ENCODE data around the gene ZNF33B. TPM values are rescaled to one million over a fixed set of nuclear protein-coding genes. Genes with fewer than 3 reads are reported as not detected.

The ZNF33B gene
- total and polyA plus RNA-seq, 2 experiments from 2014 or later: 9.9 to 18.7 TPM

- H3K4me3 ChIP-seq: no peak overlapping the region
- H3K4me2 ChIP-seq: no peak overlapping the region
- no peak for DNase-seq (ENCODE audit: low spot score)
- H3K79me2 ChIP-seq: no peaks in the 10 kb centered on the region
- H3K27ac ChIP-seq: no peak overlapping the region
- no peaks in the 10 kb centered on the region for H4K20me1 ChIP-seq (ENCODE audit: insufficient read depth, poor library complexity, severe bottlenecking)
- H2AFZ ChIP-seq: no peak overlapping the region
- no peak for TF ChIP-seq EZH2phosphoT487 (IDR thresholded peaks at IDR 0.05; ENCODE audit: low read depth, severe bottlenecking, unreplicated experiment)
- TF ChIP-seq CTCF (IDR thresholded peaks at IDR 0.05; ENCODE audit: poor library complexity): no peak
- TF ChIP-seq EZH2 (IDR thresholded peaks at IDR 0.05; ENCODE audit: borderline replicate concordance): no peak
- no peaks in the 10 kb centered on the region for H3K9me3 ChIP-seq (ENCODE audit: low read depth)
- no peaks in the 10 kb centered on the region for H3K27me3 ChIP-seq
- no peaks in the 10 kb centered on the region for H3K36me3 ChIP-seq (replicated peaks; ENCODE audit: insufficient read depth, low read depth)
- H3K4me1 ChIP-seq (ENCODE audit: insufficient read depth): peaks cover 8% of the 10 kb centered on the region
- 80% methylated on average over 6 of the region's 6 CpGs for WGBS (ENCODE audit: low lambda C conversion rate, missing lambda C conversion rate)
- no peaks in the 10 kb centered on the region for H3K9me2 ChIP-seq (replicated peaks; ENCODE audit: insufficient read depth)
Measured at GRCh38 chr10:42654419-42654818, 16.0 kb upstream of the ZNF33B start.

- Histone ChIP-seq H3K36me3 (replicated peaks; ENCODE audit: insufficient read depth, low read depth) (no peaks in the 10 kb centered on the region), H3K9me2 (replicated peaks; ENCODE audit: insufficient read depth) (no peaks in the 10 kb centered on the region), H3K4me2 (peak overlapping the region; percentile 35), H3K4me3 (no peak overlapping the region), H3K27me3 (no peaks in the 10 kb centered on the region), H3K79me2 (no peaks in the 10 kb centered on the region), H3K9me3 (ENCODE audit: low read depth) (no peaks in the 10 kb centered on the region), H3K27ac (peak overlapping the region; percentile 4), H2AFZ (no peak overlapping the region), H3K4me1 (ENCODE audit: insufficient read depth) (peaks cover 8% of the 10 kb centered on the region), H4K20me1 (ENCODE audit: insufficient read depth, poor library complexity, severe bottlenecking) (no peaks in the 10 kb centered on the region)
- no peak for DNase-seq (ENCODE audit: low spot score)
- WGBS (ENCODE audit: low lambda C conversion rate, missing lambda C conversion rate): 26% methylated on average over 2 of the region's 2 CpGs
- TF ChIP-seq CTCF (IDR thresholded peaks at IDR 0.05; ENCODE audit: poor library complexity) (no peak), EZH2phosphoT487 (IDR thresholded peaks at IDR 0.05; ENCODE audit: low read depth, severe bottlenecking, unreplicated experiment) (no peak), EZH2 (IDR thresholded peaks at IDR 0.05; ENCODE audit: borderline replicate concordance) (no peak)
Measured at GRCh38 chr10:42652858-42653257, 14.5 kb upstream of the ZNF33B start.

GRCh38 chr10:42650374-42650773 is 12.0 kb upstream of the ZNF33B start:
- peaks cover 26% of the 10 kb centered on the region for H3K4me1 ChIP-seq (ENCODE audit: insufficient read depth)
- H2AFZ ChIP-seq: no peak overlapping the region
- H3K9me3 ChIP-seq (ENCODE audit: low read depth): no peaks in the 10 kb centered on the region
- TF ChIP-seq EZH2phosphoT487 (IDR thresholded peaks at IDR 0.05; ENCODE audit: low read depth, severe bottlenecking, unreplicated experiment): no peak
- no peak for TF ChIP-seq EZH2 (IDR thresholded peaks at IDR 0.05; ENCODE audit: borderline replicate concordance)
- H3K27me3 ChIP-seq: no peaks in the 10 kb centered on the region
- no peaks in the 10 kb centered on the region for H3K79me2 ChIP-seq
- no peak overlapping the region for H3K4me2 ChIP-seq
- H4K20me1 ChIP-seq (ENCODE audit: insufficient read depth, poor library complexity, severe bottlenecking): no peaks in the 10 kb centered on the region
- no peak for DNase-seq (ENCODE audit: low spot score)
- no peaks in the 10 kb centered on the region for H3K9me2 ChIP-seq (replicated peaks; ENCODE audit: insufficient read depth)
- 84% methylated on average over 4 of the region's 4 CpGs for WGBS (ENCODE audit: low lambda C conversion rate, missing lambda C conversion rate)
- no peak overlapping the region for H3K4me3 ChIP-seq
- H3K36me3 ChIP-seq (replicated peaks; ENCODE audit: insufficient read depth, low read depth): no peaks in the 10 kb centered on the region
- no peak overlapping the region for H3K27ac ChIP-seq

GRCh38 chr10:42648512-42648911 is 10.1 kb upstream of the ZNF33B start:
- H3K9me3 ChIP-seq (ENCODE audit: low read depth): no peaks in the 10 kb centered on the region

More at GRCh38 chr10:42648512-42648911, 10.1 kb upstream of the ZNF33B start:
- Histone ChIP-seq H3K79me2 (no peaks in the 10 kb centered on the region), H3K27me3 (no peaks in the 10 kb centered on the region), H3K27ac (no peak overlapping the region), H2AFZ (no peak overlapping the region), H3K4me3 (no peak overlapping the region), H3K4me1 (ENCODE audit: insufficient read depth) (peaks cover 35% of the 10 kb centered on the region), H3K4me2 (no peak overlapping the region), H4K20me1 (ENCODE audit: insufficient read depth, poor library complexity, severe bottlenecking) (no peaks in the 10 kb centered on the region), H3K36me3 (replicated peaks; ENCODE audit: insufficient read depth, low read depth) (no peaks in the 10 kb centered on the region), H3K9me2 (replicated peaks; ENCODE audit: insufficient read depth) (no peaks in the 10 kb centered on the region)
- TF ChIP-seq EZH2 (IDR thresholded peaks at IDR 0.05; ENCODE audit: borderline replicate concordance): no peak
- TF ChIP-seq CTCF (IDR thresholded peaks at IDR 0.05; ENCODE audit: poor library complexity): no peak
- TF ChIP-seq EZH2phosphoT487 (IDR thresholded peaks at IDR 0.05; ENCODE audit: low read depth, severe bottlenecking, unreplicated experiment): no peak
- WGBS (ENCODE audit: low lambda C conversion rate, missing lambda C conversion rate): 64% methylated on average over 2 of the region's 2 CpGs
- no peak for DNase-seq (ENCODE audit: low spot score)

Measured in hepatocyte (in vitro differentiated cells).